ENCODE measurements around the gene UBAC2.

UBAC2 gene

GRCh38 chr13:99370481-99371275, 170.0 kb downstream of the UBAC2 start:
- no peak overlapping the region for H3K4me3 ChIP-seq (ENCODE audit: low read depth, low read length)
- no peak for TF ChIP-seq CTCF (IDR thresholded peaks at IDR 0.05; ENCODE audit: low read depth, low read length, missing control alignments)
- H3K27me3 ChIP-seq (replicated peaks) = no peaks in the 10 kb centered on the region
- no peak for DNase-seq
- peaks cover 3% of the 10 kb centered on the region for H3K36me3 ChIP-seq (replicated peaks)
- in situ Hi-C loops (cut with HindIII; ENCODE audit: low pct_ligation_motif_present, low sequenced_read_pairs) = no loop called here
- no peak overlapping the region for H3K27ac ChIP-seq

- Histone ChIP-seq H3K4me3 (ENCODE audit: low read depth, low read length) (no peak overlapping the region), H3K27ac (no peak overlapping the region), H3K36me3 (replicated peaks) (peaks cover 3% of the 10 kb centered on the region), H3K27me3 (replicated peaks) (no peaks in the 10 kb centered on the region)
- in situ Hi-C loops (cut with HindIII; ENCODE audit: low pct_ligation_motif_present, low sequenced_read_pairs) = no loop called here
- DNase-seq = no peak
- TF ChIP-seq CTCF (IDR thresholded peaks at IDR 0.05; ENCODE audit: low read depth, low read length, missing control alignments) = no peak
These were observed 171.3 kb downstream of the UBAC2 start for GRCh38 chr13:99371956-99372355.

- in situ Hi-C loops (cut with HindIII; ENCODE audit: low pct_ligation_motif_present, low sequenced_read_pairs) = no loop called here
- Histone ChIP-seq H3K27me3 (replicated peaks) (no peaks in the 10 kb centered on the region), H3K27ac (no peak overlapping the region), H3K36me3 (replicated peaks) (peaks cover 3% of the 10 kb centered on the region), H3K4me3 (ENCODE audit: low read depth, low read length) (no peak overlapping the region)
- DNase-seq = no peak
- no peak for TF ChIP-seq CTCF (IDR thresholded peaks at IDR 0.05; ENCODE audit: low read depth, low read length, missing control alignments)
These were observed 172.8 kb downstream of the UBAC2 start for GRCh38 chr13:99373436-99373835.

- Histone ChIP-seq H3K27ac (no peak overlapping the region), H3K27me3 (replicated peaks) (no peaks in the 10 kb centered on the region), H3K4me3 (ENCODE audit: low read depth, low read length) (no peak overlapping the region), H3K36me3 (replicated peaks) (peaks cover 1% of the 10 kb centered on the region)
- in situ Hi-C loops (cut with HindIII; ENCODE audit: low pct_ligation_motif_present, low sequenced_read_pairs) = no loop called here
- no peak for TF ChIP-seq CTCF (IDR thresholded peaks at IDR 0.05; ENCODE audit: low read depth, low read length, missing control alignments)
- DNase-seq = no peak
These were observed 173.7 kb downstream of the UBAC2 start for GRCh38 chr13:99374169-99374991.

GRCh38 chr13:99374994-99375737, 174.5 kb downstream of the UBAC2 start:
- in situ Hi-C loops (cut with HindIII; ENCODE audit: low pct_ligation_motif_present, low sequenced_read_pairs) = no loop called here
- H3K36me3 ChIP-seq (replicated peaks) = no peaks in the 10 kb centered on the region
- no peaks in the 10 kb centered on the region for H3K27me3 ChIP-seq (replicated peaks)
- DNase-seq = no peak
- no peak overlapping the region for H3K27ac ChIP-seq
- no peak overlapping the region for H3K4me3 ChIP-seq (ENCODE audit: low read depth, low read length)
- TF ChIP-seq CTCF (IDR thresholded peaks at IDR 0.05; ENCODE audit: low read depth, low read length, missing control alignments) = no peak
